ENCODE measurements around the gene CEP97. TPM values are rescaled to one million over a fixed set of nuclear protein-coding genes. Genes with fewer than 3 reads are reported as not detected.
"Not testable (repeated sequence)": the region's sequence is repeated elsewhere in the genome, so short reads cannot be mapped to it uniquely, and the experiment has no call there.

CEP97 gene
- polyA plus RNA-seq, 1 of the 3 experiments (the other 2 are of a cell fraction): 1.3 TPM

GRCh38 chr3:101704639-101705038, 19.8 kb upstream of the CEP97 start:
- H3K9me3 ChIP-seq; H3K9me2 ChIP-seq; H3K4me3 ChIP-seq (ENCODE audit: low read depth in 2 of 2, low read length in 1 of 2); H3K4me2 ChIP-seq; DNase-seq; H3K27ac ChIP-seq (ENCODE audit: low read depth in 2 of 2, low read length in 1 of 2); H4K20me1 ChIP-seq (ENCODE audit: insufficient read depth); H3K9ac ChIP-seq; H3K27me3 ChIP-seq (ENCODE audit: insufficient read depth); H3K79me2 ChIP-seq (ENCODE audit: insufficient read depth); POLR2A ChIA-PET; H3F3A ChIP-seq (replicated peaks; ENCODE audit: insufficient read depth); H3K4me1 ChIP-seq (ENCODE audit: control insufficient read depth in 1 of 2, insufficient read depth in 2 of 2, low read depth in 1 of 2, low read length in 1 of 2); H3K36me3 ChIP-seq (replicated peaks in 1 of 2; ENCODE audit: control insufficient read depth in 1 of 2, insufficient read depth in 2 of 2, low read length in 1 of 2); H2AFZ ChIP-seq (ENCODE audit: low read depth): not testable (repeated sequence)
- CTCF ChIA-PET: interaction anchor here (0.6 kb wide), 1 partner anchor 15 kb away, joined by 3 read pairs; no protein-coding TSS in a partner anchor
- WGBS (ENCODE audit: low lambda C conversion rate): 0% methylated on average over 1 of the region's 2 CpGs

GRCh38 chr3:101709126-101709525, 15.3 kb upstream of the CEP97 start:
- H3K27me3 ChIP-seq (ENCODE audit: insufficient read depth): no peaks in the 10 kb centered on the region
- DNase-seq: no peak
- H3K4me3 ChIP-seq (ENCODE audit: low read depth in 2 of 2, low read length in 1 of 2): no peak overlapping the region
- no peak overlapping the region for H3K27ac ChIP-seq (ENCODE audit: low read depth in 2 of 2, low read length in 1 of 2)
- no peaks in the 10 kb centered on the region for H3K4me1 ChIP-seq (ENCODE audit: control insufficient read depth in 1 of 2, insufficient read depth in 2 of 2, low read depth in 1 of 2, low read length in 1 of 2)
- H3K79me2 ChIP-seq (ENCODE audit: insufficient read depth): no peaks in the 10 kb centered on the region
- no peaks in the 10 kb centered on the region for H3K9me3 ChIP-seq
- H3F3A ChIP-seq (replicated peaks; ENCODE audit: insufficient read depth): peaks cover 7% of the 10 kb centered on the region
- TF ChIP-seq USF1 (IDR thresholded peaks at IDR 0.05; ENCODE audit: borderline replicate concordance, low read depth): no peak
- TF ChIP-seq RCOR1 (IDR thresholded peaks at IDR 0.05; ENCODE audit: low read length): no peak
- TF ChIP-seq REST (IDR thresholded peaks at IDR 0.05; ENCODE audit: low read depth, low read length): no peak
- TF ChIP-seq SIN3A (IDR thresholded peaks at IDR 0.05; ENCODE audit: borderline replicate concordance, low read depth, low read length): no peak
- no peak for TF ChIP-seq TEAD4 (IDR thresholded peaks at IDR 0.05; ENCODE audit: borderline replicate concordance, insufficient read depth)
- TF ChIP-seq PBX3 (IDR thresholded peaks at IDR 0.05): no peak
- no peak for TF ChIP-seq ZBTB33 (IDR thresholded peaks at IDR 0.05; ENCODE audit: borderline replicate concordance, low read depth)
- TF ChIP-seq FOXM1 (IDR thresholded peaks at IDR 0.05; ENCODE audit: low read depth): no peak
- no peak for TF ChIP-seq YY1 (IDR thresholded peaks at IDR 0.05; ENCODE audit: low read depth)
- no peak for TF ChIP-seq POLR2AphosphoS5 (IDR thresholded peaks at IDR 0.05; ENCODE audit: low read depth, low read length)
- TF ChIP-seq NRF1 (IDR thresholded peaks at IDR 0.05; ENCODE audit: low read depth, low read length): no peak
- TF ChIP-seq USF2 (IDR thresholded peaks at IDR 0.05; ENCODE audit: borderline replicate concordance, low read depth, low read length): no peak
- no peak for TF ChIP-seq FOXJ3 (CRISPR knock-in tag; IDR thresholded peaks at IDR 0.05)
- TF ChIP-seq RFX5 (IDR thresholded peaks at IDR 0.05; ENCODE audit: low read length): no peak
- no peak for TF ChIP-seq EP300 (IDR thresholded peaks at IDR 0.05; ENCODE audit: borderline replicate concordance in 1 of 2, low read depth in 1 of 2, low read length in 1 of 2)
- no peak for TF ChIP-seq EZH2phosphoT487 (IDR thresholded peaks at IDR 0.05; ENCODE audit: borderline replicate concordance, low read depth)
- no peaks in the 10 kb centered on the region for H3K36me3 ChIP-seq (replicated peaks in 1 of 2; ENCODE audit: control insufficient read depth in 1 of 2, insufficient read depth in 2 of 2, low read length in 1 of 2)
- ChIA-PET POLR2A (no interaction called here), CTCF (interaction anchor here (1.5 to 1.8 kb wide), 4 partner anchors 16 to 24 kb away, joined by 5 to 9 read pairs (median 6); partner anchors contain the start of gene CEP97)
- no peak overlapping the region for H3K4me2 ChIP-seq
- H4K20me1 ChIP-seq (ENCODE audit: insufficient read depth): no peaks in the 10 kb centered on the region
- WGBS (ENCODE audit: low lambda C conversion rate): 70% methylated on average over 4 of the region's 4 CpGs
- H3K9ac ChIP-seq: no peak overlapping the region
- no peaks in the 10 kb centered on the region for H3K9me2 ChIP-seq
- no peak overlapping the region for H2AFZ ChIP-seq (ENCODE audit: low read depth)
